22Rv1 (cell line): Measurements from ENCODE around the gene TEX26.

Experiments
- H3K27ac ChIP-seq: fragments of 450-650 bp; 2 replicates; pipeline ENCODE4 v1.5.1; 2017
- ZFX ChIP-seq: fragments of 450-650 bp; IDR thresholded peaks from 2 replicates; pipeline ENCODE4 v1.6.1; 2017; ENCODE audit warnings: antibody characterized with exemption, borderline replicate concordance
- TF ChIP-seq, protein P1 (sequence below): fragments of 450-650 bp; IDR thresholded peaks from 2 replicates; pipeline ENCODE4 v1.5.1; 2017; ENCODE audit warnings: mild to moderate bottlenecking

The TEX26 gene

DNA sequence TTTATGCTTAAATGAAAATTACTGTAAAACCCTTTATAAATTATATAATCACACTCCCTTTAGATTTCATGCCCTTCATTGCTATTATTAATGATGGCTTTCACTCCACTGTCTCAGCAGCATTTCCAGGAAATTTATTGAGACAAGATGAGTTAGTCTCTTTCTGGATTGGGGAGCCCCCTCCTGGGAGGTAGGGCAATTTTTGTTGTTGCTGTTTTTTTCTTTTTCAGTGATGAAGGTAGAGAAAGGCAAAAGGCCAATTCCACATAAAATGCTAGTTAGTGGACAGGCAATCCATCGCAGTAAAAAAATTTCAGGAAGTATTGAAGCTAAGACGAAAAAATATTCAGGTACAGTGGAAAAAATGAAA lies 80.2 kb downstream of the TEX26 start:
- H3K27ac ChIP-seq, result no peak overlapping the region
- TF ChIP-seq ZFX, result no peak
- TF ChIP-seq, protein P1, sequence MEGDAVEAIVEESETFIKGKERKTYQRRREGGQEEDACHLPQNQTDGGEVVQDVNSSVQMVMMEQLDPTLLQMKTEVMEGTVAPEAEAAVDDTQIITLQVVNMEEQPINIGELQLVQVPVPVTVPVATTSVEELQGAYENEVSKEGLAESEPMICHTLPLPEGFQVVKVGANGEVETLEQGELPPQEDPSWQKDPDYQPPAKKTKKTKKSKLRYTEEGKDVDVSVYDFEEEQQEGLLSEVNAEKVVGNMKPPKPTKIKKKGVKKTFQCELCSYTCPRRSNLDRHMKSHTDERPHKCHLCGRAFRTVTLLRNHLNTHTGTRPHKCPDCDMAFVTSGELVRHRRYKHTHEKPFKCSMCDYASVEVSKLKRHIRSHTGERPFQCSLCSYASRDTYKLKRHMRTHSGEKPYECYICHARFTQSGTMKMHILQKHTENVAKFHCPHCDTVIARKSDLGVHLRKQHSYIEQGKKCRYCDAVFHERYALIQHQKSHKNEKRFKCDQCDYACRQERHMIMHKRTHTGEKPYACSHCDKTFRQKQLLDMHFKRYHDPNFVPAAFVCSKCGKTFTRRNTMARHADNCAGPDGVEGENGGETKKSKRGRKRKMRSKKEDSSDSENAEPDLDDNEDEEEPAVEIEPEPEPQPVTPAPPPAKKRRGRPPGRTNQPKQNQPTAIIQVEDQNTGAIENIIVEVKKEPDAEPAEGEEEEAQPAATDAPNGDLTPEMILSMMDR, result 0 out of 2 replicates have a peak, but pooled peaks have one; percentile 5

DNA sequence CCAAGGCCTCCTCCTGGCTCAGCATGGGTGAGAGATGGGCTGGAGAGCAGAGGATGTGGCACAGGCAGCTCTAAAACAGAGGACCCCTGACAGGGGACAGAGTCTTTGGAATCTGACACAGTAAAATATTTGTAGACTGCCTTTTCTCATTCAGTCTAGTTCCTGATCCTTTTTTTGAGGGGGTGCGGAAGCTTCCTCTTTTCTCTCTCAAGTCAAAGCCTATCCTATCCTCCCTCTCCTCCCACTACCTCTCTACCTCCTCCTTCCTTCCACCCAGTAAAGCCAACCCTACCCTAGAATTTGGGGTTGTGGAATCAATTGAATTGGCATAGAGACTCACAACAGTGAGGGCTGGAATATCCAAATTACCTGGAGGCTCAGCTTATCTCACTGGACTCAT lies 82.0 kb downstream of the TEX26 start:
- no peak for TF ChIP-seq ZFX
- TF ChIP-seq, protein P1, result no peak
- H3K27ac ChIP-seq, result no peak overlapping the region

DNA sequence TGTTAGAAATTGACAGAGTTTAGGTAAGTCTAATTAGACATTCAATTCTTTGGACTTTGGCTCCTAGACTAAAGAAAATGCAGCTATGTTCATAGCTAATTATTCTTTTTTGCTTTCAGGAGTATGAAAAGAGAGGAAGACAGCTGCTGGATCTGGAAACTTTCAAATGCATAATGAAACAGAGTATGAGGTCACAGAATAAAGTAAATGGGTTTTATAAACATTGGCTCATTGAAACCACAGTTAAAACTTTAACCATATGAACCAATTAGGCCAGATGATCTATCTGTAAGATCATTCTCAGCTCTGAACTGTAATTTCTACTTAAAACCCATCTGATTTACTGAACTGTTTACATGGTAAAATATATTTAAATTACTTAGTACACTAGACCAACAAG lies 82.7 kb downstream of the TEX26 start:
- no peak overlapping the region for H3K27ac ChIP-seq
- TF ChIP-seq, protein P1, result no peak
- TF ChIP-seq ZFX, result no peak

DNA sequence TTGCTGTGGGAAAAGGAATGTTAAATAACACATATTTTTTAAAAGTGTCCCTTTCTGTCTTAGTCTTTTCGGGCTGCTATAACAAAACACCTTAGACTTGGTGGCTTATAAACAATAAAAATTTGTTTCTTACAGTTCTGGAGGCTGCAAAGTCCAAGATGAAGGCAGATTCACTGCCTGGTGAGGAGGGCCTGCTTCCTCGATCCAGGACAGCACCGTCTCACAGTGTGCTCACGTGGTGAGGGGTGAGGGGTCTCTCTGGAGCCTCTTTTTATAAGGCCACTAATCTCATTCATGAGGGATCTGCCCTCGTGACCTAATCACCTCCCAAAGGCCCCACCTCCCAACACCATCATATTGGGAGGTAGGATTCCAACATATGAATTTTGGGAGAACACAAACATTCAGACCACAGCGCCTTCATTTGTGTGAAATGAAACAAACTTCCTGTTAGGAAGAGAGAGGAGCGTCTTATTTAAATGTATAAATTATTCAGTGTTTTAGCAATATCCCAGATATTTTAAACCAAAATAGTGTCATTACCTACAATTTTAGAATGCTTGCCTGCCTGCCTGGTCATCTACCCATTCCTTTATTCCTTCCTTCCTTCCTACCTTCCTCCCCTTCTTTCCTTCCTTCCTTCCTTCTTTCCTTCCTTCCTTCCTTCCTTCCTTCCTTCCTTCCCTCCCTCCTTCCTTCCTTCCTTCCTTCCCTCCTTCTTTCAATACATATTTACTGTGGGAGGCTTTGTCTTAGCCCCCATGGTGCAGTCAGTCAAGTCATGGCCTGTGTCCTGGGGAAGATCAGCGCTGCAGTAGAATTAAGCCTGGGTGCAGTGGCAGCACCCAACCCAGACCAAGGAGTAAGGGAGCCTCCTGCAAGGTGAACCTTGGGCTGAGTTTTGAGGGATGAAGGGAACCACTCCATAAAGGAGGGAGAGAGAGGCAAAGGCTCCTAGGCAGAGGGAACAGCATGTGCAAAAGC lies 84.2 kb downstream of the TEX26 start:
- no peak overlapping the region for H3K27ac ChIP-seq
- TF ChIP-seq, protein P1, result no peak
- TF ChIP-seq ZFX, result no peak

DNA sequence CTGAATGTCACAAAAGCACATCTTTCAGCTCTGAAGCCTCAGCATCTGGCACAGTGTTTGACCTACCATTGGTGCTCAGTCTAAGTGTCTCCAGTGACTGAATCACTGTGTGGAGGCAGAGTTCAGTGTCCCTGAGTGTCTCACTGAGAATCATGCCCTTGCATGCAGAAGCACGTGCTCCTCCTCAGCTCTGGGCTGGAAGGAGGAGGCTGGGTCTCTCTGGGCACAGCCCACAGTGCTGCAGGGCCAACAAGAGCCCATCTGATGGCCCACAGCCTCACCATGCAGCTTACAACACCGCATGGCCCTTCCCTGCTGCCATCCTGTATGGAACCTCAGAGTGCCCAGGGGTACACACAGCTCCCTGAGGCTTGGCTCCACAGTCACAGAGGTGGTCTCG lies 86.1 kb downstream of the TEX26 start:
- H3K27ac ChIP-seq, result no peak overlapping the region

DNA sequence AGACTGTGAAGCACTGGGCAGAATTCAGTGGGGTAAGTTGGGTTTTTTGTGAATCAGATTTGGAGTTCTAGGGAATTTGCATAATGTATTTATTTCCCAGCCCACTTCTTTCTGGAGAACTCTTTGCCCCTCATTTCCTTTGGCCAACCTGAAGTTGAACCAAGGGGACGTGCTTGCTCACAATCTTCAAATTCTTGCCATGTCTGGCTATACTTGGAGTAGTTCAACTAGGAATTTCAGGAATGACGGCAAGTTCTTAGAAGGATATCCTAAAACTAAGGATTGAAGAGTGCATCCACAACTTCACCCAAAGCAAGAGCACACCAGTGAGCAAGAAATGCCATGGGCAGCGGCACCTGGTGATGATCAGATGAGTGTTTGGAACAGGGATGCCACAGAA lies 88.5 kb downstream of the TEX26 start:
- no peak overlapping the region for H3K27ac ChIP-seq
- TF ChIP-seq ZFX, result no peak
- TF ChIP-seq, protein P1, result no peak

More for the DNA sequence above, 86.1 kb downstream of the TEX26 start:
- TF ChIP-seq, protein P1, result no peak
- TF ChIP-seq ZFX, result no peak

DNA sequence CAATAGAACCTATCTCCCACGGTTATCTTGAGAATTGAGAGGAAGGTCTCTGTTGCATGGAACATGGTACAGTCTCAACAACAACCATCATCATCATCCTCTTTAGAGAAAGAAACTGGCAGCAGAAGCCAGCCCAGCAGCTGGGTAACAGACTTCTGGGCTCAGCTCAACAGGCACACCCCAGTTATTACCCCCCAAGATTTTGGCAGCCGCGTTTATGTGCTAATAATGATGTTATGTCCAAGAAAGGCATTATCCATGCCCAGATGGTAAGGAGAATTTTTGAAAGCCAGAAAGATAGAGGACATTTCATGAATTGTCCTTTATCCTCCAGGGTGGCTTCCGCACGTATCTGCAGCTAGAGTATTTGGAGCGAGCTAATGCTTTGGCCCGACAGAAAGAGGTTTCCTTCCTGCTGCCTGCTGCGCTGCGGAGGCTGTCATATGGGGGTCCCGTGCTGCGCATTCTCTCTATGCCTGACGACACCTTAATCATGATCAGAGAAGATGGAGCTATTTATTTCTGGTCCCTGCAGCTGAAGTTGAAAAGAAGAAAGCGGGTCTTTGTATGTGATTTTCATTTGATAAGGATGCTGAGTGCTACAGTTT lies 89.9 kb downstream of the TEX26 start:
- TF ChIP-seq, protein P1, result no peak
- TF ChIP-seq ZFX, result no peak
- H3K27ac ChIP-seq, result no peak overlapping the region
